OCI-LY7 (cell line): ENCODE data around the gene CCDC142. TPM values are rescaled to one million over a fixed set of nuclear protein-coding genes. Genes with fewer than 3 reads are reported as not detected.

ENCODE experiments used
- BruUV-seq: library from RNA; stranded (reverse); fragments of 400-500 nt; replicated peaks from 2 replicates; lab custom pipeline; 2021; lab: Mats Ljungman, UMichigan
- CTCF ChIA-PET: fragments of 300-600 bp; sonication (Branson Sonifier 250); formaldehyde crosslinking; loops from one replicate; lab custom pipeline; 2022; ENCODE audit warnings: antibody characterized with exemption; ENCODE audit not compliant: unreplicated experiment; lab: Charles Lee
- POLR2A ChIA-PET: fragments of 300-600 bp; sonication (Branson Sonifier 250); formaldehyde crosslinking; loops from one replicate; lab custom pipeline; 2022; ENCODE audit warnings: antibody characterized with exemption; lab: Charles Lee
- DNase-seq: peaks from one replicate; pipeline ENCODE4 v3.0.0-alpha.2; 2015; ENCODE audit warnings: low spot score
- H2AFZ ChIP-seq: fragments of 200-600 bp; sonication (generic), shearing (Covaris generic); 2 replicates; pipeline ENCODE4 v1.6.1; 2014; ENCODE audit warnings: mild to moderate bottlenecking, antibody characterized with exemption, low read length, moderate library complexity
- H3K27ac ChIP-seq: fragments of 200-600 bp; sonication (generic); 2 replicates; pipeline ENCODE4 v1.5.1; 2014; ENCODE audit warnings: mixed run types, low read depth, mild to moderate bottlenecking, moderate library complexity, low read length, inconsistent platforms; ENCODE audit not compliant: poor library complexity, severe bottlenecking
- H3K36me3 ChIP-seq: fragments of 200-600 bp; sonication (generic); 2 replicates; pipeline ENCODE4 v1.6.1; 2014; ENCODE audit warnings: mild to moderate bottlenecking, antibody characterized with exemption, low read length, moderate library complexity, mixed read lengths; ENCODE audit not compliant: insufficient read depth
- H3K4me1 ChIP-seq: fragments of 200-600 bp; sonication (generic); 2 replicates; pipeline ENCODE4 v1.5.1; 2014; ENCODE audit warnings: mild to moderate bottlenecking, low read length; ENCODE audit not compliant: insufficient read depth, poor library complexity, severe bottlenecking
- H3K4me2 ChIP-seq: fragments of 200-600 bp; sonication (generic); 2 replicates; pipeline ENCODE4 v1.6.1; 2014; ENCODE audit warnings: mild to moderate bottlenecking, low read length
- H3K4me3 ChIP-seq: fragments of 200-600 bp; sonication (generic); 2 replicates; pipeline ENCODE4 v1.5.1; 2014; ENCODE audit warnings: mild to moderate bottlenecking, low read depth, low read length; ENCODE audit not compliant: poor library complexity, severe bottlenecking
- H3K79me2 ChIP-seq: fragments of 200-600 bp; sonication (generic); 2 replicates; pipeline ENCODE4 v1.6.1; 2016; ENCODE audit warnings: low read depth, mild to moderate bottlenecking, low read length, moderate library complexity, mixed read lengths; ENCODE audit not compliant: insufficient read depth
- H3K9me2 ChIP-seq: fragments of 200-600 bp; sonication (generic); 2 replicates; pipeline ENCODE4 v1.6.1; 2016; ENCODE audit warnings: mild to moderate bottlenecking, low read length, mixed read lengths; ENCODE audit not compliant: insufficient read depth
- H3K9me3 ChIP-seq: fragments of 200-600 bp; sonication (generic); 2 replicates; pipeline ENCODE4 v1.6.1; 2014; ENCODE audit warnings: mild to moderate bottlenecking, mixed run types, low read length, mixed read lengths
- H4K20me1 ChIP-seq: fragments of 200-600 bp; sonication (generic); 2 replicates; pipeline ENCODE4 v1.6.1; 2014; ENCODE audit warnings: mild to moderate bottlenecking, antibody characterized with exemption, low read length, moderate library complexity, mixed read lengths; ENCODE audit not compliant: insufficient read depth
- CTCF ChIP-seq: fragments of 200-600 bp; sonication (generic); conservative IDR thresholded peaks from 2 replicates; pipeline ENCODE4 v1.5.1; 2014; ENCODE audit warnings: mild to moderate bottlenecking, antibody characterized with exemption, low read length, moderate library complexity, mixed read lengths
- EZH2phosphoT487 ChIP-seq: fragments of 200-600 bp; sonication (generic); IDR thresholded peaks from 2 replicates; pipeline ENCODE4 v1.6.1; 2018; ENCODE audit warnings: low read depth, borderline replicate concordance, mild to moderate bottlenecking, mixed run types, antibody characterized with exemption, low read length, moderate library complexity, mixed read lengths
- intact Hi-C: fragments of 100-400 bp; cut with micrococcal nuclease; formaldehyde crosslinking; loops from one replicate; pipeline ENCODE4 v1.10.0; 2022; ENCODE audit not compliant: unreplicated experiment
- total RNA-seq, 2 experiments: library from RNA; depleted of rRNA in 1 of 2; stranded (reverse); fragments of >200 nt in 1 of 2; shearing (Covaris generic) in 1 of 2; gene quantifications; 2 replicates each; pipeline ENCODE4 v1.2.3, GENCODE V29; 2014 to 2022

CCDC142 gene
- total RNA-seq, 2 experiments from 2014 or later = 42.5 to 53.0 TPM

GRCh38 chr2:74436111-74436805, 46.5 kb downstream of the CCDC142 start:
- no peaks in the 10 kb centered on the region for H3K79me2 ChIP-seq
- H3K9me3 ChIP-seq = no peaks in the 10 kb centered on the region
- H4K20me1 ChIP-seq = no peaks in the 10 kb centered on the region
- no peak overlapping the region for H3K4me3 ChIP-seq
- ChIA-PET CTCF (no interaction called here), POLR2A (no interaction called here)
- DNase-seq = no peak
- H3K4me2 ChIP-seq = no peak overlapping the region
- no peaks in the 10 kb centered on the region for H3K9me2 ChIP-seq
- intact Hi-C loops = no loop called here
- no peak overlapping the region for H3K27ac ChIP-seq
- no peak for TF ChIP-seq CTCF
- no peak for TF ChIP-seq EZH2phosphoT487
- peaks cover 25% of the 10 kb centered on the region for H3K4me1 ChIP-seq
- H2AFZ ChIP-seq = no peak overlapping the region; the same call in 1 of the 2 replicates
- no peaks in the 10 kb centered on the region for H3K36me3 ChIP-seq
- no TSS peak for BruUV-seq

DNA sequence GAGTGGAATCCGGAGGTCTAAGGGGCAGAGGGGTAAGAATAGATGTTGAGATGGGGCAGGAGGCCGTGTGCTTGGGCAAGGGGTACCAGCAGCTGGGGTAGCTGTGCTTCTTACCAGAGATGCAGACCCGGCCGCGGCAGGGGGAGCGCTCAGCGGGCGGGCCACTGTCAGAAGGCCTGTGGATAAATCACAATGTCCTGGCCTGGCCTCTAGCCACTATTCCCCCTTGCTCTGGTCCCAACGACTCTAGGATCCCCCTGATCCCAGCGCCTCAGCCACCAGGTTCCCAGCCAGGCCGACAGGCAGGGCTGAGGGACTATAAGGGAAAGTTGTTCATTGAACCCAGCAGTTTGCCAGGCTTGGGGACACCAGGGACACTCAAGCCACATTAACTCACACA, 52.3 kb downstream of the CCDC142 start:
- no peak for DNase-seq
- Histone ChIP-seq H4K20me1 (no peaks in the 10 kb centered on the region), H3K4me3 (no peak overlapping the region), H3K4me2 (no peak overlapping the region), H3K9me2 (no peaks in the 10 kb centered on the region), H2AFZ (no peak overlapping the region), H3K4me1 (no peaks in the 10 kb centered on the region), H3K36me3 (no peaks in the 10 kb centered on the region), H3K79me2 (no peaks in the 10 kb centered on the region), H3K9me3 (no peaks in the 10 kb centered on the region), H3K27ac (no peak overlapping the region)
- intact Hi-C loops = no loop called here
- TF ChIP-seq CTCF (no peak), EZH2phosphoT487 (no peak)
- no TSS peak for BruUV-seq
- POLR2A ChIA-PET = no interaction called here
- CTCF ChIA-PET = no interaction called here
